Measurements from ENCODE around the gene ADD3. TPM values are rescaled to one million over a fixed set of nuclear protein-coding genes. Genes with fewer than 3 reads are reported as not detected.

Gene ADD3
- total and polyA plus RNA-seq, 10 of the 15 experiments (the other 5 are each of a cell fraction or from before 2014, with no cell fraction given), result 27.3 to 129 (median 67.8) TPM

DNA sequence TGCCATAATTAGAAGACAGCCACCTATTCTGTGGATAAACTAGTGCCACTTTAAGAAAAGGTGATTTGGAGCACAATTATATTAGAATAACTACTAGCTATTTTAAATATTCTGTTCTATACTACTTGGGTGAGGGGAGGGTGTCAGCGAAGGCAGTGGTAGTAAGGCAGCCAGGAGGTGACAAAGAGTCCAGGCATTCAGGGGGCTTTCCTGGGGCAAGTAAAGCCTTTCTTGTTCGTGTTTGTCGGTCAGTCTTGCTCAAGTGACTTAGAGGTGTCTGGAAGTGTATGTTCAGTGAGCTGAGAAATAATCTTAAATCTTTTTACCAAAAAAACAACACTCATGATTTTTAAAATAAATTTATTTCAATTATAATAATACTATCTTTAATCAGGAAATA is 34.4 kb downstream of the ADD3 start:
- H3K4me3 ChIP-seq, result no peak overlapping the region
- ChIA-PET SMC1A (ENCODE audit: uncharacterized antibody, unreplicated experiment) (interaction anchor here (0.6 to 4.6 kb wide), 15 partner anchors 9 to 76 kb away, joined by 3 to 15 read pairs (median 3); no protein-coding TSS in a partner anchor), RAD21 (ENCODE audit: unreplicated experiment) (interaction anchor here (0.7 to 1.4 kb wide), 7 partner anchors 16 to 62 kb away, joined by 3 to 6 read pairs (median 3); partner anchors contain the start of gene ADD3), POLR2A (interaction anchor here (0.6 to 3.0 kb wide), 2 partner anchors 16 to 39 kb away, joined by 3 to 6 read pairs; no protein-coding TSS in a partner anchor), CTCF (interaction anchor here (0.6 to 1.9 kb wide), 8 partner anchors 15 to 94 kb away, joined by 3 to 6 read pairs (median 4); no protein-coding TSS in a partner anchor)
- H3K9me3 ChIP-seq (replicated peaks; ENCODE audit: control insufficient read depth, insufficient read depth, low read length), result peaks cover 1% of the 10 kb centered on the region; the same call in 1 of the 3 replicates
- no peak for DNase-seq (ENCODE audit: low read depth, low spot score)
- in situ Hi-C loops (cut with MboI), result no loop called here
- TF ChIP-seq, protein P1, sequence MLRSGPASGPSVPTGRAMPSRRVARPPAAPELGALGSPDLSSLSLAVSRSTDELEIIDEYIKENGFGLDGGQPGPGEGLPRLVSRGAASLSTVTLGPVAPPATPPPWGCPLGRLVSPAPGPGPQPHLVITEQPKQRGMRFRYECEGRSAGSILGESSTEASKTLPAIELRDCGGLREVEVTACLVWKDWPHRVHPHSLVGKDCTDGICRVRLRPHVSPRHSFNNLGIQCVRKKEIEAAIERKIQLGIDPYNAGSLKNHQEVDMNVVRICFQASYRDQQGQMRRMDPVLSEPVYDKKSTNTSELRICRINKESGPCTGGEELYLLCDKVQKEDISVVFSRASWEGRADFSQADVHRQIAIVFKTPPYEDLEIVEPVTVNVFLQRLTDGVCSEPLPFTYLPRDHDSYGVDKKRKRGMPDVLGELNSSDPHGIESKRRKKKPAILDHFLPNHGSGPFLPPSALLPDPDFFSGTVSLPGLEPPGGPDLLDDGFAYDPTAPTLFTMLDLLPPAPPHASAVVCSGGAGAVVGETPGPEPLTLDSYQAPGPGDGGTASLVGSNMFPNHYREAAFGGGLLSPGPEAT (IDR thresholded peaks at IDR 0.05; ENCODE audit: low read depth), result peak; percentile 29; the same call in 1 of the 2 replicates
- TF ChIP-seq, protein P2, sequence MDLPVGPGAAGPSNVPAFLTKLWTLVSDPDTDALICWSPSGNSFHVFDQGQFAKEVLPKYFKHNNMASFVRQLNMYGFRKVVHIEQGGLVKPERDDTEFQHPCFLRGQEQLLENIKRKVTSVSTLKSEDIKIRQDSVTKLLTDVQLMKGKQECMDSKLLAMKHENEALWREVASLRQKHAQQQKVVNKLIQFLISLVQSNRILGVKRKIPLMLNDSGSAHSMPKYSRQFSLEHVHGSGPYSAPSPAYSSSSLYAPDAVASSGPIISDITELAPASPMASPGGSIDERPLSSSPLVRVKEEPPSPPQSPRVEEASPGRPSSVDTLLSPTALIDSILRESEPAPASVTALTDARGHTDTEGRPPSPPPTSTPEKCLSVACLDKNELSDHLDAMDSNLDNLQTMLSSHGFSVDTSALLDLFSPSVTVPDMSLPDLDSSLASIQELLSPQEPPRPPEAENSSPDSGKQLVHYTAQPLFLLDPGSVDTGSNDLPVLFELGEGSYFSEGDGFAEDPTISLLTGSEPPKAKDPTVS (IDR thresholded peaks at IDR 0.05; ENCODE audit: low read depth, low read length), result no peak
- no peaks in the 10 kb centered on the region for H3K27me3 ChIP-seq (replicated peaks in 1 of 2; ENCODE audit: control insufficient read depth in 2 of 2, insufficient read depth in 2 of 2, low read length in 1 of 2)
- H3K27ac ChIP-seq (ENCODE audit: control insufficient read depth, insufficient read depth), result no peak overlapping the region
- no peak overlapping the region for H3K4me2 ChIP-seq (ENCODE audit: control insufficient read depth, insufficient read depth)
- no TSS peak for BruUV-seq (replicated peaks)
- no peak overlapping the region for H2AFZ ChIP-seq (ENCODE audit: control insufficient read depth, low read depth, low read length)
- no peaks in the 10 kb centered on the region; a peak in 1 of 4 replicates for H3K36me3 ChIP-seq (ENCODE audit: control insufficient read depth in 2 of 2, insufficient read depth in 2 of 2, low read length in 1 of 2)
- H3K79me2 ChIP-seq (ENCODE audit: control insufficient read depth, insufficient read depth, low read length), result no peaks in the 10 kb centered on the region; the same call in none of the 2 replicates
- peak; percentile 84 for ATAC-seq
- WGBS (ENCODE audit: insufficient coverage, insufficient replicate concordance, low lambda C conversion rate, missing lambda C conversion rate), result 93% methylated on average over 3 of the region's 3 CpGs
- H4K20me1 ChIP-seq (ENCODE audit: control insufficient read depth, insufficient read depth), result no peaks in the 10 kb centered on the region
- H3K9ac ChIP-seq (ENCODE audit: control insufficient read depth, insufficient read depth, low read length), result no peak overlapping the region
- no peaks in the 10 kb centered on the region for H3K4me1 ChIP-seq (ENCODE audit: control insufficient read depth, insufficient read depth, low read length)
- FAIRE-seq, result no peak
- intact Hi-C loops (cut with micrococcal nuclease; ENCODE audit: unreplicated experiment), result no loop called here

Measured in GM12878 (cell line).